SK-MEL-5 (cell line): Measurements from ENCODE around the gene EVPLL. TPM values are rescaled to one million over a fixed set of nuclear protein-coding genes. Genes with fewer than 3 reads are reported as not detected.
"Not testable (repeated sequence)": the region's sequence is repeated elsewhere in the genome, so short reads cannot be mapped to it uniquely, and the experiment has no call there.

Source experiments
- DNase-seq: peaks from one replicate; pipeline ENCODE4 v3.0.0-alpha.2; 2016; ENCODE audit warnings: low read depth, low spot score
- in situ Hi-C: cut with HindIII; loops from 2 replicates; pipeline ENCODE4 v1.10.0; 2016; ENCODE audit warnings: low sequenced_read_pairs, high pct_unique_total_duplicates, low pct_unique_long_range_greater_than_20kb
- small RNA-seq, 2 experiments: library from RNA; depleted of rRNA; stranded (forward); fragments of <200 nt; gene quantifications; one replicate each; pipeline ENCODE3, GENCODE V24; 2014
- total RNA-seq: library from RNA; depleted of rRNA; stranded (reverse); fragments of >200 nt; shearing (Covaris generic); gene quantifications from 2 replicates; pipeline ENCODE4 v1.2.3, GENCODE V29; 2014; rRNA removed

EVPLL gene
- total RNA-seq, 1 experiment from 2014 or later = not detected

DNA sequence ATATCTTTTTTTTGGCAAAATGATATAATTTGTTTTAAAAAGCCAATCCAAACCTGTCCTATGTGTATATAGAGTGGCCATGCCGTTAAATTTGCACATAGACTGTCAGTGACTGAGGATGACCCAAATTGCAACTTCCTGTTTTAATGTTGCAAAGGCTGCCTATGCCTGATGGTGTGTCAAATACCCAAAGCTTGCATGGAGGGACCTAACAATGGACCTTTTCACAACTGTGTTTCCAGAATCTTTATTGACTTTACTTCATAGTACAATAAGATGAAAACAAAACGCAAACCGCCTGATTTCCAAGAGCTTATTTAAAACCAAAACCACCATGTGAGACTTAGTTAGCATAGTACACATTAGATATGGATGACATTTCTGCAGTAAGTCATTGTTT is 31.3 kb downstream of the EVPLL start:
- peak; percentile 90 for DNase-seq
- in situ Hi-C loops = not testable (repeated sequence)

DNA sequence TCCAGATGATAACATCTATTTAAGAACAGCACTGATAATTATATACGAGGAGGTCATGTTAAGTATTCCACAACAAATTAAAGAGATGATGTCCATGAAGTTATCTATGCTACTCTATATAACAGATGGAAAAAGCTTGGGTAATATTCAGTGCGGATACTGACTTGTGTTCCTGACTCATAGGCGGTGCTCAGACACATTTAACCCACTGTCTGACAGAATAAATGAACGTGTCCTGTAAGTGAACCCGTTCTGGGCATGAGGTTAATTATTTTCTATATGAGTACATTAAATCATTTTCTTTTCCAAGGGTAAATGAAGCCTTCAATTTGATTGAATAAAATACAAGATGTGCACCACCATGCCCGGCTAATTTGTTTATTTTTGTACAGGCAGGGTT is 31.7 kb downstream of the EVPLL start:
- in situ Hi-C loops = not testable (repeated sequence)

DNA sequence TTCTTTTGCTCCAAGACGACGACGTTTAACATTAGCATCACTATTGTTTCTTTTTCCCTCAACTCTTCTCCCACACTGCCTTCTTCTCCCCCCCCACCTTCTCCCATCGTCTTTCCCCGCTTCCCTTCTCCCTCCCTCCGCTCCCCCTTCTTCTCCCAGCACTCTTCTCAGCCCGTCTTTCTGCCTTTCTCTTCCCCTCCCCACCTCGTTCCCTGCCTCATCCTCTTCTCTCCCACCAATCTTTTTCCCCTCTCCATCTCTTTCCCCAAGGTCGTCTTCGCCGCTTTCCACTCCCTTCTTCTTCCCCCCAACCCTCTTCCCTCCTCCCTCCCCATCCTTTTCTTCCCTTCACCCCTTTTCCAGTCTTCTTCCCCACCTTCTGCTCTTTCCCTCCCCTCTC is 33.2 kb downstream of the EVPLL start:
- in situ Hi-C loops = not testable (repeated sequence)
- peak; percentile 32 for DNase-seq

More for the DNA sequence above, 31.7 kb downstream of the EVPLL start:
- peak; percentile 72 for DNase-seq

DNA sequence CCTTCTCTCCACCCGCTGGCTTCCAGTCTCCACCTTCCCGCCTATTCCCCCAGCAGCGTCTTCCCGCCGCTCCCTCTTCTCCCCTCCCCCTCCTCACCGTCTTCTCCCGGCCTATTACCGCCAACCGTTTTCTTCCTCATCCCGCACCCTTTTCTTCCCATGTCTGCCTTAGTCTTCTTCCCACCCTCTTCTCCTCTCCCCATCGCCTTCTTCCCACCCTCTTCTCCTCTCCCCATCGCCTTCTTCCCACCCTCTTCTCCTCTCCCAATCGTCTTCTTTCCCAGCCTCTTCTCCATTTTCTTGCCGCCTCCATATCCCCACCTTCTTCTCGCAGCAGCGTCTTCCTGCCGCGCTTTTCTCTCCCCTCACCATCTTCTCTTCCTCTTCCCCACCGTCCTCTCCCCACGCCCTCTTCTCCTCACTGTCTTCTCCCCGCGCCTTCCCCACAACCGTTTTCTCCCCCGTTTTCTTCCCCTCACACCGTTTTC is 33.8 kb downstream of the EVPLL start:
- in situ Hi-C loops = not testable (repeated sequence)
- DNase-seq = peak; percentile 10

DNA sequence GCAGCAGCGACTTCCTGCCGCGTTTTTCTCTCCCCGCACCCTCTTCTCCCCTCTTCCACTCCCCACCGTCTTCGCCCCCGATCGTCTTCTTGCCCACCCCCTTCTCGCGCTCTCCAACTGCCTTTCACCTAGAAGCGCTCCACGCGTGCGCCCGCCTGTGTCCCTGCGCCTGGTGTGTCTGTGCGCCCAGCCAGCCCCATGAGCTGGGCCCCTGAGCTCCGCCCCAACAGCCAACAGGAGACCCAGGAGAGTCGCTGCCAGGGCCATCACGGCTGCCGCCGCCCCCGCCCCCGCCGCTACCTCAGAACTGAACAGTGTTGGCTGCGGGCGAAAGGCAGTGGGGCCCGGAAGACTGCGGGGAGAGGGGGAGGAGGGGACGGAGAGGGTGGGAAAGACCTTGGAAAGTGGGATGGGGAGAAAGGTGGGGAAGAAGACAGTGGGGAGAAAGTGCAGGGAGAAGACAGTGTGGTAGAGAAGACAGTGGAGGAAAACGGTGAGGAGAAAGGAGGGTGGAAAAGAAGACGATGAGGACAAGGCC is 34.5 kb downstream of the EVPLL start:
- DNase-seq, in situ Hi-C loops: not testable (repeated sequence)

DNA sequence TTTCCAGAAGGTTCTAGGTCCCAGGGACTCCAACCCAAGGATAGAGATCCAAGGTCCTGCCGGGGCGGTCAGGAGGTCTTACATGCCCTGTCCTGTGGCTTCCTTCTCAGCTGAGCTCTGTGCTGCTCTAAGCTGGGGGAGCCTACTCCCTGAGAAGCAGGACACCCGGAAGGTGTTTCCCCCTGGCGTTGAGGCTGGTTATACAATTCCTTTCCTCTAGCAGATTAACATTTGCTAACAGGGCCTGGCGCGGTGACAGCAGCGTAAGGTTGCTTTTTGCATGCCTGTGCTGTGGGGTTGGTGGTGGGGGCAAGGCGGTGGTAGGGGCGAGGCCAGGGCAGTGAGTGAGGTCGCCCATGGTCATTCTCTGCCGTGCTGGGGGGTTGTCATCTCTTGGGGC is 43.9 kb downstream of the EVPLL start:
- in situ Hi-C loops = not testable (repeated sequence)

GRCh38 chr17:18422464-18422863 is 44.9 kb downstream of the EVPLL start:
- in situ Hi-C loops, DNase-seq: not testable (repeated sequence)

More for the DNA sequence above, 43.9 kb downstream of the EVPLL start:
- peak; percentile 1 for DNase-seq

GRCh38 chr17:18423015-18423414 is 45.4 kb downstream of the EVPLL start:
- in situ Hi-C loops, DNase-seq: not testable (repeated sequence)

- in situ Hi-C loops, DNase-seq: not testable (repeated sequence)
Measured at GRCh38 chr17:18425593-18425992, 48.0 kb downstream of the EVPLL start.

GRCh38 chr17:18426639-18427038 is 49.1 kb downstream of the EVPLL start:
- in situ Hi-C loops, DNase-seq: not testable (repeated sequence)

- in situ Hi-C loops, DNase-seq: not testable (repeated sequence)
Measured at GRCh38 chr17:18432206-18432605, 54.6 kb downstream of the EVPLL start.

Small RNA genes lying within 50 kb of the gene (small RNA-seq; reads per million reads assigned to genes)
- gene AL353997.5 (0 reads per million in 2 experiments), gene YWHAEP2 (0 reads per million in 2 experiments)

Other genes starting within 250 kb of the EVPLL start
- 85.5 and 97.6 TPM in 2 replicates for gene ALKBH5, start 193.9 kb upstream of the EVPLL start, total RNA-seq
- gene LLGL1, start 152.1 kb upstream of the EVPLL start, total RNA-seq = 16.9 and 18.0 TPM in 2 replicates
- 96.0 and 113 TPM in 2 replicates for gene FLII, start 119.0 kb upstream of the EVPLL start, total RNA-seq
- 5.4 TPM in 2 replicates for gene MIEF2, start 117.1 kb upstream of the EVPLL start, total RNA-seq
- gene TOP3A, start 62.8 kb upstream of the EVPLL start, total RNA-seq = 31.8 and 32.0 TPM in 2 replicates
- gene SMCR8, start 62.5 kb upstream of the EVPLL start, total RNA-seq = 22.0 and 23.1 TPM in 2 replicates
- 20.5 and 21.4 TPM in 2 replicates for gene SHMT1, start 14.2 kb upstream of the EVPLL start, total RNA-seq
- not detected in 2 replicates for gene LGALS9C, start 99.0 kb downstream of the EVPLL start, total RNA-seq